Left ventricle myocardium superior (tissue), 1 donor: Measurements from ENCODE around the gene XIRP1. TPM values are rescaled to one million over a fixed set of nuclear protein-coding genes. Genes with fewer than 3 reads are reported as not detected.

ENCODE experiments used
- ATAC-seq: fragments of 200-7000 bp; cut with Tn5 transposase; one replicate; pipeline ENCODE4 v1.9.1; 2020; ENCODE audit warnings: mild to moderate bottlenecking, moderate library complexity
- DNase-seq: peaks from one replicate; pipeline ENCODE4 v3.0.0-alpha.2; 2020
- intact Hi-C: fragments of 100-400 bp; cut with micrococcal nuclease; formaldehyde crosslinking; loops from one replicate; pipeline ENCODE4 v1.11.0; 2022
- microRNA-seq: library from miRNA; unstranded; fragments of <30 nt; microRNA quantifications from one replicate; pipeline ENCODE4 v1.2.0, GENCODE V29; 2020; ENCODE audit warnings: borderline number of aligned reads
- total RNA-seq: library from RNA; stranded (reverse); fragmentation: NEBNext Ultra II Directional; extraction: Animal tissue kit (Norgen Biotek cat#: 25700); gene quantifications from one replicate; pipeline ENCODE4 v1.2.1, GENCODE V29; 2021
- donor health status: DM: no; HTN: yes; CAD: no; lungs with severe emphysema.

The XIRP1 gene
- total RNA-seq, 1 donor from 2014 or later: 263 TPM

DNA sequence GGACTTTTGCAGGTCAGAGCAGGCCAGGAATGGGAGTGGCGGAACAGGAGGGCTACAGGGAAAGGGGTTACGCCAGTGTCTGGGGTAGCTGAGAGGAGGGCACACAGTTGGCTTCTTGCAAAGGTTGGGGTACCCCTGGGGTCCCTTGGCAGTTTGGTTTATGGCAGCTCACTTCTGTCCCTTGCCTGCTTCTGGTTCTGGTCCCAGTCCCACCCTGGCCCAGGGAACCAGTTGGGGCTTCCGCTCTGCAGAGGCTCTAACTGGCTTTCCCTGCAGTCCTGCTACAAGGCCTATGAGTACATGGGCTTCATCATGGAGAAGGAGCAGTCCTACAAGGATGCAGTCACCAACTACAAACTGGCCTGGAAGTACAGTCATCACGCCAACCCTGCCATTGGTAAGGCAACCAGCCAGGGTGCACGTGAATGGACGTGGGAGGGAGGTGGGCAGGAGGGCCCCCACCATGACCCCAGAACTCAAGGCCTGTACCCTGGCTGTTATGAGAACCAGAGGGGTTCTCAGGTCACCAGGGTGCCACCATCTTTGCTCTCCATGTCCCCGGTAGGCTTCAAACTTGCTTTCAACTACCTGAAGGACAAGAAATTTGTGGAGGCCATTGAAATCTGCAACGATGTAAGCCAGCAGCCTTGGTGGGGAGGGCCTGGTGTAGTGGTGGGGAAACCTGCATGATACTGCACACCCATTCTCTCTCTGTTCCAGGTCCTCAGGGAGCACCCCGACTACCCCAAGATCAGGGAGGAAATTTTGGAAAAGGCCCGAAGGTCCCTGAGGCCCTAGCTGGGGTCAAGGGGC lies 54.2 kb downstream of the XIRP1 start:
- DNase-seq: no peak
- intact Hi-C loops: no loop called here
- no peak for ATAC-seq

DNA sequence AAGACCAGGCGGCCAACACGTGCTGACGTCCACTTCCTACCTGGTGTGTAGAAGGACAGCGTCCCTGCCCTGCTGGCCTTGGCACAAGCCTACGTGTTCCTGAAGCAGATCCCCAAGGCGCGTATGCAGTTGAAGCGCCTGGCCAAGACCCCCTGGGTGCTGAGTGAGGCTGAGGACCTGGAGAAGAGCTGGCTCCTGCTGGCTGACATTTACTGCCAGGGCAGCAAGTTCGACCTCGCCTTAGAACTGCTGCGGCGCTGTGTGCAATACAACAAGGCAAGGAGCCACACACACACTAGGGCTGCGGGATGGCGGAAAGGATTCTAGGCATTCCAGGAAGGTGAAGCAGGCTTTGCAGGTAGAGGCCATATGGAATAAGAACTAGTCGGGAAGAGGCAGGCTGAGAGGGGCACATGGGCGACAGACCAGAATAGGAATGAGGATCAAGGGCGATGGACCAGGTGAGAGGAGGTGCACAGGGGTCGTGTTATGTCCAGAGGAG lies 54.9 kb downstream of the XIRP1 start:
- no peak for DNase-seq
- intact Hi-C loops: no loop called here
- ATAC-seq: no peak

DNA sequence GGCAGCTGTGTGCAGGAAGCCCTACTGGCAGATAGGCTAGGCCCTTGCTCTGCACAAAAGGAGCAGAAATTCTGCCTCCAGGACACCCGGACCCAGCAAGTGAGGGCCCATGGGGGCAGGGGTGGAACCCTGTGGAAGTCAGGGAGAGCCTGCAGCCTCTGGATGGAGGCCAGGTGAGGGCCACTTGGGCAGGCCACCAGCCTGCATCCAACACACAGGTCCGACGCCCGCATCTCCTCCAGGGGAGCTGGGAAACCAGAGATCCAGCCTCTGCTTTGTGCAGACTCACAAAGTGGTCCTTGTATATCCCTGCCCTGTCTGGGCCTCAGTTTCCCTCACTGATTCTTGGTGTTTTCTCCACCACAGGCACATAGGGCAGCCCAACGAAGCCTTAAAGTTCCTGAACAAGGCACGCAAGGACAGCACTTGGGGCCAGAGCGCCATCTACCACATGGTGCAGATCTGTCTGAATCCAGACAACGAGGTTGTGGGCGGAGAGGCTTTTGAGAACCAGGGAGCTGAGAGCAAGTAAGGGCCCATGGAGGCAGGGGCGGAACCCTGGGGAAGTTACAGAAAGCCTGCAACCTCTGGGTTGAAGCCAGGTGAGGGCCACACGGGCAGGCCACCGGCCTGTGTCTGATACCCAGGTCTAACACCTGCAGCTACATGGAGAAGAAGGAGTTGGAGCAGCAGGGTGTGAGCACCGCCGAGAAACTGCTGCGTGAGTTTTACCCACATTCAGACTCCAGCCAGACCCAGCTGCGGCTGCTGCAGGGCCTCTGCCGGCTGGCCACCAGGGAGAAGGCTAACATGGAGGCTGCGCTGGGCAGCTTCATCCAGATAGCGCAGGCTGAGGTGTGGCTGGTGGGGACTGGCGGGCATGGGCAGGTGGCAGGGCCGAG lies 55.6 kb downstream of the XIRP1 start:
- intact Hi-C loops: no loop called here
- no peak for ATAC-seq

DNA sequence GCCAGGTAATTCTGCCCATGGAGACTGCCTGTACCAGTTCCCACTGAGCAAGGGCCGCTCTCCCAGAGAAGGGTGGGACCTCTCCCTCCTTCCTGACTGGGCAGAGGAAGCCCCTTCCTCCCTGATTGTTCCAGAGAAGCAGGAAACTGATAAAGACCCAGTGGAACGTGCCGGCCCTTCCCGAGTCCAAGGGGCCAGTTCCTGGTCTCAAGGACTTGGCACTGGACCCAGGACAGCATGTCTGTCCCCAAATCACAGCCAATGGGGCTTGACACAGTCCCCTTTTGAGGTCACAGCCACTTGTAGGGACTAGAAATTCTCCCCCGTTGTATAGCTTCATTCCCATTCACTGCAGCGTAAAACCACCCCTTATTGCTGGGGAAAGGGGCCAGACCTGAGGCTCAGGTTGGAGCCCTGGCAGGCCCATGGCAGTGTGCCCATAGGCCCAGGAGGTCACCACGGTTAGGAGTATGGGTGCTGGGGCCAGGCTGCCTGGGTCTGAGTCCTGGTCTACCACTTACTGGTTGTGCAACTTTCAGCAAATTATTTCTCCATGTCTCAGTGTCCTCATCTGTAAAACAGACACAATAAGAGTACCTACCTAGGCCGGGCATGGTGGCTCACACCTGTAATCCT lies 57.1 kb downstream of the XIRP1 start:
- DNase-seq: peak; percentile 63
- peak; percentile 65 for ATAC-seq
- intact Hi-C loops: no loop called here

More for the DNA sequence above, 55.6 kb downstream of the XIRP1 start:
- DNase-seq: no peak

DNA sequence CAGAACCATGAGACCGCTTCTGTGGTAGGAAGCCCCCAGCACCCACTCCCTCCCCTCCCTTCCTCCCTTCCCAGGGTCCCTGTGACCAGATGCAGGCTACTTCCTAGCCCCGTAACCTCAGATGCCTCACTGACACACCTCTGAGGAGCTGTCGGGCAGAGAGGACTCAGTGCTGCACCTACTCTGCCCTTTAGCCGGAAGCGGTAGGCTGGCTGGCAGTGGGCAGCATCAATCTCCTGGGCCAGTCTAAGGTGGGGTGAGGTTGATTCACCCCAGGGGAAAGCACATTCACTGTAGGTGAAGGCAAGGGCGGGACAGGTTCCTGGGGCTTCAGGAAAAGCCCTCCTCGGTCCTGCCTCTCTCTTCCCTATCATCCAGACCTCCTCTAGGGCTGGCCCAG lies 58.1 kb downstream of the XIRP1 start:
- intact Hi-C loops: no loop called here
- ATAC-seq (no peak), DNase-seq (no peak)

DNA sequence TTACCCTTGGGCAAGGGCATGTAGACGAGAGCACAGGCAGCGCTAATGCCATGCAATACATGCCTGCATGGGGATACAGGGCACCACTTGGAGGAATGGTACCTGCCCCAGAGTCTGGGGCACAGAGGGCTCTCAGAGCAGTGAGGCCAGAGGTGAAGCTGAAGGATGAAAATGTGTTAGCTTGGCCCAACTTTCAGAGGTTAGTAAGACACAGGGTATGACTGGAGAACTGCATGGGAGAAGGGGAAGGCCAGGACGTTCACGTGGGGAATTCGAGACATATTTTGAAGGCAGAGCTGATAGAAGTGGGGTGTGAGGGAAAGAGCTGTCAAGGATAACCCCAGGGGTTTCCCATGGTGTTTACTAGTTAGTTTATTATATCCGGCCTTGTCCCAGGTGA lies 58.6 kb downstream of the XIRP1 start:
- ATAC-seq (peak; percentile 12), DNase-seq (no peak)
- intact Hi-C loops: no loop called here

Small RNA genes lying within 50 kb of the gene (microRNA-seq; reads per million reads assigned to microRNA genes)
- not detected for gene MIR6822

Other genes with a start within 250 kb of the XIRP1 start
- not detected for gene SCN11A, start 140.7 kb downstream of the XIRP1 start, total RNA-seq
- gene WDR48, start 140.6 kb downstream of the XIRP1 start, total RNA-seq: 33.1 TPM
- gene GORASP1, start 85.0 kb downstream of the XIRP1 start, total RNA-seq: 50.6 TPM
- 1.1 TPM for gene TTC21A, start 84.9 kb downstream of the XIRP1 start, total RNA-seq
- 11.2 TPM for gene CSRNP1, start 39.0 kb downstream of the XIRP1 start, total RNA-seq
- 1.7 TPM for gene CX3CR1, start 87.4 kb upstream of the XIRP1 start, total RNA-seq
- gene CCR8, start 137.1 kb upstream of the XIRP1 start, total RNA-seq: not detected
- 15.4 TPM for gene SLC25A38, start 190.8 kb upstream of the XIRP1 start, total RNA-seq
- gene RPSA, start 214.1 kb upstream of the XIRP1 start, total RNA-seq: 372 TPM